Measurements from ENCODE around the gene PPP1R12B.
"Not testable (repeated sequence)": the region's sequence is repeated elsewhere in the genome, so short reads cannot be mapped to it uniquely, and the experiment has no call there.

The PPP1R12B gene

DNA sequence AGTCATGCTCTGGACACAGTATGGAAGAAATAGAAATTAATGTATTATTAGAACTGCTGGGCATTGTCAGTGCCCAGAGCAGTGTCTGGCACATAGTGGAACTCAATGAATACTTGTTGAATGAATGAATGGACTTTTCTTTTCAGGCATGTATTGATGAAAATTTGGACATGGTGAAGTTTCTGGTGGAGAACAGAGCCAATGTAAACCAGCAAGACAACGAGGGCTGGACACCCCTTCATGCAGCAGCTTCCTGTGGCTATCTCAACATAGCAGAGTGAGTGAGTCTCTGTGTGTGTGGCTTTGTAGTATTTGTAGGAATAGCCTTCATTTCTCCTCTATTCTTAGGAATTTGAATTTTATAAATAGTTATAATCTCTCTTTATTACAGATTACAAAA is 68.1 kb downstream of the PPP1R12B start:
- Histone ChIP-seq H3K79me1 (ENCODE audit: low read depth, low read length) (no peaks in the 10 kb centered on the region), H3K4me1 (ENCODE audit: control insufficient read depth in 2 of 2, insufficient read depth in 1 of 2, low read depth in 1 of 2, low read length in 2 of 2) (peaks cover 0 to 2% of the 10 kb centered on the region in 2 donors), H3K18ac (ENCODE audit: low read length) (no peak overlapping the region), H2BK15ac (ENCODE audit: low read length) (no peak overlapping the region), H2AK5ac (ENCODE audit: low read depth, low read length) (no peak overlapping the region), H3K14ac (ENCODE audit: low read length) (no peak overlapping the region), H3K27me3 (ENCODE audit: control insufficient read depth in 3 of 3, insufficient read depth in 3 of 3, low read depth in 1 of 3, low read length in 3 of 3) (no peaks in the 10 kb centered on the region), H3K23ac (ENCODE audit: low read depth, low read length, poor library complexity) (no peak overlapping the region), H3K27ac (replicated peaks; ENCODE audit: low read length) (no peak overlapping the region), H2BK5ac (ENCODE audit: low read length) (no peak overlapping the region), H4K91ac (ENCODE audit: low read depth, low read length, poor library complexity) (no peak overlapping the region), H3K4ac (ENCODE audit: low read length) (no peak overlapping the region), H3K9ac (ENCODE audit: low read depth, low read length, poor library complexity) (no peak overlapping the region), H3K4me3 (ENCODE audit: low read length in 2 of 2) (no peak overlapping the region), H2BK120ac (ENCODE audit: low read depth, low read length) (no peak overlapping the region), H2BK12ac (ENCODE audit: low read length) (no peak overlapping the region), H3K36me3 (replicated peaks in 1 of 2; ENCODE audit: control insufficient read depth in 2 of 2, insufficient read depth in 2 of 2, low read length in 2 of 2) (no peaks in the 10 kb centered on the region), H4K8ac (ENCODE audit: low read depth, low read length) (no peak overlapping the region), H3K4me2 (ENCODE audit: insufficient read depth, low read length, poor library complexity, severe bottlenecking) (no peak overlapping the region), H2AFZ (ENCODE audit: low read length) (no peak overlapping the region), H3K9me3 (replicated peaks in 1 of 2; ENCODE audit: control insufficient read depth in 2 of 2, insufficient read depth in 1 of 2, low read depth in 1 of 2, low read length in 2 of 2) (no peaks in the 10 kb centered on the region)
- no peak for DNase-seq (ENCODE audit: low spot score)
- no CpG with 5 or more reads among the region's 1 CpG for WGBS, 2 donors (ENCODE audit: extremely low coverage in 2 of 2, insufficient read length in 2 of 2, insufficient replicate concordance in 1 of 2)

- not testable (repeated sequence) for H3K36me3 ChIP-seq (replicated peaks in 1 of 2; ENCODE audit: control insufficient read depth in 2 of 2, insufficient read depth in 2 of 2, low read length in 2 of 2); H2AFZ ChIP-seq (ENCODE audit: low read length); H3K4me2 ChIP-seq (ENCODE audit: insufficient read depth, low read length, poor library complexity, severe bottlenecking); H4K8ac ChIP-seq (ENCODE audit: low read depth, low read length); H2AK5ac ChIP-seq (ENCODE audit: low read depth, low read length); H3K14ac ChIP-seq (ENCODE audit: low read length); H3K4me3 ChIP-seq (ENCODE audit: low read length in 2 of 2); H3K9ac ChIP-seq (ENCODE audit: low read depth, low read length, poor library complexity); H3K18ac ChIP-seq (ENCODE audit: low read length); H3K4ac ChIP-seq (ENCODE audit: low read length); H2BK120ac ChIP-seq (ENCODE audit: low read depth, low read length); H2BK12ac ChIP-seq (ENCODE audit: low read length); H3K27me3 ChIP-seq (ENCODE audit: control insufficient read depth in 3 of 3, insufficient read depth in 3 of 3, low read depth in 1 of 3, low read length in 3 of 3); H3K23ac ChIP-seq (ENCODE audit: low read depth, low read length, poor library complexity); H3K27ac ChIP-seq (replicated peaks; ENCODE audit: low read length); H3K79me1 ChIP-seq (ENCODE audit: low read depth, low read length); H2BK15ac ChIP-seq (ENCODE audit: low read length); H2BK5ac ChIP-seq (ENCODE audit: low read length); DNase-seq (ENCODE audit: low spot score); H4K91ac ChIP-seq (ENCODE audit: low read depth, low read length, poor library complexity); H3K9me3 ChIP-seq (replicated peaks in 1 of 2; ENCODE audit: control insufficient read depth in 2 of 2, insufficient read depth in 1 of 2, low read depth in 1 of 2, low read length in 2 of 2); H3K4me1 ChIP-seq (ENCODE audit: control insufficient read depth in 2 of 2, insufficient read depth in 1 of 2, low read depth in 1 of 2, low read length in 2 of 2)
- WGBS, 2 donors (ENCODE audit: extremely low coverage in 2 of 2, insufficient read length in 2 of 2, insufficient replicate concordance in 1 of 2), result no CpG with 5 or more reads among the region's 4 CpGs
These were observed 68.6 kb downstream of the PPP1R12B start for GRCh38 chr1:202417141-202417540.

DNA sequence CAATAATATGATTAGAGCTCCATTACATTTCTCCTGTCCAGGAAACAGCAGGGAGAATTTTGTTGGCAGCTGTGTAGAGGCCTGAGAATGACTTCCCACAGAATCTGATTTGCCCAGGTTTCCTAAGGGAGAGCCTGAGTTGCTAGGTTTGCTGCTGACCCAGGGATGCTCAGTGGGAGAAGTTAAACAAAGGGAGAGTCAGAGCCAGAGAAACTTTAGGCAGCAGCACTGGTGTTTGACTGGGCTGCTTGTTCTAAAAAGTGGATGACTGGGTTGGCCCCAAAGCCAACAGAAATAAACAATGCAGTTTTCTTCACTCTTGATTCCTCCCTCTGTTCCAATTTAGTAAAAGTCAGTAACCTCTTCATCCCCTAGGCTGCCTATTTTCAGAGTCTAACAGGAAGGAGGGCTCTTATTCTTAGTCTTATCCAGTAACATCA is 69.3 kb downstream of the PPP1R12B start:
- H3K4ac ChIP-seq (ENCODE audit: low read length); H3K36me3 ChIP-seq (replicated peaks in 1 of 2; ENCODE audit: control insufficient read depth in 2 of 2, insufficient read depth in 2 of 2, low read length in 2 of 2); H3K14ac ChIP-seq (ENCODE audit: low read length); H2AFZ ChIP-seq (ENCODE audit: low read length); H3K18ac ChIP-seq (ENCODE audit: low read length); H4K8ac ChIP-seq (ENCODE audit: low read depth, low read length); H3K4me3 ChIP-seq (ENCODE audit: low read length in 2 of 2); H3K23ac ChIP-seq (ENCODE audit: low read depth, low read length, poor library complexity); H3K79me1 ChIP-seq (ENCODE audit: low read depth, low read length); H2BK5ac ChIP-seq (ENCODE audit: low read length); DNase-seq (ENCODE audit: low spot score); H2BK15ac ChIP-seq (ENCODE audit: low read length); H2BK12ac ChIP-seq (ENCODE audit: low read length); H3K4me2 ChIP-seq (ENCODE audit: insufficient read depth, low read length, poor library complexity, severe bottlenecking); H2BK120ac ChIP-seq (ENCODE audit: low read depth, low read length); H2AK5ac ChIP-seq (ENCODE audit: low read depth, low read length); H3K9ac ChIP-seq (ENCODE audit: low read depth, low read length, poor library complexity); H4K91ac ChIP-seq (ENCODE audit: low read depth, low read length, poor library complexity); H3K27me3 ChIP-seq (ENCODE audit: control insufficient read depth in 3 of 3, insufficient read depth in 3 of 3, low read depth in 1 of 3, low read length in 3 of 3); H3K4me1 ChIP-seq (ENCODE audit: control insufficient read depth in 2 of 2, insufficient read depth in 1 of 2, low read depth in 1 of 2, low read length in 2 of 2); H3K9me3 ChIP-seq (replicated peaks in 1 of 2; ENCODE audit: control insufficient read depth in 2 of 2, insufficient read depth in 1 of 2, low read depth in 1 of 2, low read length in 2 of 2): not testable (repeated sequence)
- peak overlapping the region; percentile 46 for H3K27ac ChIP-seq (replicated peaks; ENCODE audit: low read length)

DNA sequence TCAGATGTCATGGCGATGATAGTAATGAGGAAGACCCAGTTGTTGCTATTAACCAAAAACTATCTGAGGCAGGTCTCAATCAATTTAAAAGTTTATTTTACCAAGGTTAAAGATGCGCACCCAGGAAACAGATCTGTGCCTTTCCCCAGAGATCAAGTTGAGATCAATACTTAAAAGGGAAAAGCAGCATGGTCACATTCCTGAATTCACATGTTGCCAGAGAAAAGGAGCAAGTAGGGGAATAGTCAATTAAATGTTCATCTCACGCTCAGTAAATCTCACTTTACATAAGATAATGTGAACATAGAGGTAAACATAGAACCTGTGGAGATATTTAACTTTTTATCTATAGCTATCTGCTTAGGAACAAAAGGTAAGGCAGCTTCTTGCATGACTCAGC is 71.2 kb downstream of the PPP1R12B start:
- H2BK5ac ChIP-seq (ENCODE audit: low read length); H2BK12ac ChIP-seq (ENCODE audit: low read length); H3K79me1 ChIP-seq (ENCODE audit: low read depth, low read length); H3K4me2 ChIP-seq (ENCODE audit: insufficient read depth, low read length, poor library complexity, severe bottlenecking); H3K9ac ChIP-seq (ENCODE audit: low read depth, low read length, poor library complexity); H3K4me1 ChIP-seq (ENCODE audit: control insufficient read depth in 2 of 2, insufficient read depth in 1 of 2, low read depth in 1 of 2, low read length in 2 of 2); H2BK15ac ChIP-seq (ENCODE audit: low read length); H3K27ac ChIP-seq (replicated peaks; ENCODE audit: low read length); H3K23ac ChIP-seq (ENCODE audit: low read depth, low read length, poor library complexity); H3K4ac ChIP-seq (ENCODE audit: low read length); H3K18ac ChIP-seq (ENCODE audit: low read length); H3K14ac ChIP-seq (ENCODE audit: low read length); H3K36me3 ChIP-seq (replicated peaks in 1 of 2; ENCODE audit: control insufficient read depth in 2 of 2, insufficient read depth in 2 of 2, low read length in 2 of 2); H4K8ac ChIP-seq (ENCODE audit: low read depth, low read length); H3K27me3 ChIP-seq (ENCODE audit: control insufficient read depth in 3 of 3, insufficient read depth in 3 of 3, low read depth in 1 of 3, low read length in 3 of 3); H4K91ac ChIP-seq (ENCODE audit: low read depth, low read length, poor library complexity); H2AFZ ChIP-seq (ENCODE audit: low read length); H3K4me3 ChIP-seq (ENCODE audit: low read length in 2 of 2); H2BK120ac ChIP-seq (ENCODE audit: low read depth, low read length); H2AK5ac ChIP-seq (ENCODE audit: low read depth, low read length); H3K9me3 ChIP-seq (replicated peaks in 1 of 2; ENCODE audit: control insufficient read depth in 2 of 2, insufficient read depth in 1 of 2, low read depth in 1 of 2, low read length in 2 of 2); DNase-seq (ENCODE audit: low spot score): not testable (repeated sequence)
- no CpG with 5 or more reads among the region's 3 CpGs for WGBS, 2 donors (ENCODE audit: extremely low coverage in 2 of 2, insufficient read length in 2 of 2, insufficient replicate concordance in 1 of 2)

All from neuronal stem cell (in vitro differentiated cells).